Measurements from ENCODE around the gene ZNF827.

The ZNF827 gene

DNA sequence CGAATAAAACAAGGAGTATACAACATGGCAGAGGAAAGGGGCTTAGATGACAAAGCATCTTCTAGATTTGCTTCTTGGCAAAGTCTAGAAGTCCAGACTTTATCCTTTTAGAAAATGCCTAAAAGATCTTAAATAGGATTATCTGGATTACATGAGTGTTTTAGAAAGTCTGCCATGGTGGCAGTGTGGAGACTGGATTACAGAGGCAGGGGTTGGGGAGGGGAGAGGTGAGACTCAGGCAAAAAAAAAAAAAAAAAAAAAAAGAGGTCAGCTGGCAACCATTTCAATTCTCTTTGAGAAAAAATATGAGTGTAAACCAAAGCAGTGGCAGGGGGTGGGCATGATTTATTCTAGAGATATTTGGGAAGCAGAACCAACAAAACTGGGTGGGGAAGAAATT, 17.4 kb downstream of the ZNF827 start:
- Histone ChIP-seq H3K4me3 (replicated peaks; ENCODE audit: low read depth, low read length) (no peak overlapping the region), H3K36me3 (ENCODE audit: control insufficient read depth, insufficient read depth, low read length) (peaks cover 1% of the 10 kb centered on the region), H3K27me3 (replicated peaks; ENCODE audit: control insufficient read depth, insufficient read depth, low read length) (no peaks in the 10 kb centered on the region)
- DNase-seq (ENCODE audit: extremely low read depth, insufficient read length) = no peak
- TF ChIP-seq, protein P1, sequence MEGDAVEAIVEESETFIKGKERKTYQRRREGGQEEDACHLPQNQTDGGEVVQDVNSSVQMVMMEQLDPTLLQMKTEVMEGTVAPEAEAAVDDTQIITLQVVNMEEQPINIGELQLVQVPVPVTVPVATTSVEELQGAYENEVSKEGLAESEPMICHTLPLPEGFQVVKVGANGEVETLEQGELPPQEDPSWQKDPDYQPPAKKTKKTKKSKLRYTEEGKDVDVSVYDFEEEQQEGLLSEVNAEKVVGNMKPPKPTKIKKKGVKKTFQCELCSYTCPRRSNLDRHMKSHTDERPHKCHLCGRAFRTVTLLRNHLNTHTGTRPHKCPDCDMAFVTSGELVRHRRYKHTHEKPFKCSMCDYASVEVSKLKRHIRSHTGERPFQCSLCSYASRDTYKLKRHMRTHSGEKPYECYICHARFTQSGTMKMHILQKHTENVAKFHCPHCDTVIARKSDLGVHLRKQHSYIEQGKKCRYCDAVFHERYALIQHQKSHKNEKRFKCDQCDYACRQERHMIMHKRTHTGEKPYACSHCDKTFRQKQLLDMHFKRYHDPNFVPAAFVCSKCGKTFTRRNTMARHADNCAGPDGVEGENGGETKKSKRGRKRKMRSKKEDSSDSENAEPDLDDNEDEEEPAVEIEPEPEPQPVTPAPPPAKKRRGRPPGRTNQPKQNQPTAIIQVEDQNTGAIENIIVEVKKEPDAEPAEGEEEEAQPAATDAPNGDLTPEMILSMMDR (IDR thresholded peaks at IDR 0.05; ENCODE audit: insufficient read depth, low read length, poor library complexity, severe bottlenecking) = no peak

DNA sequence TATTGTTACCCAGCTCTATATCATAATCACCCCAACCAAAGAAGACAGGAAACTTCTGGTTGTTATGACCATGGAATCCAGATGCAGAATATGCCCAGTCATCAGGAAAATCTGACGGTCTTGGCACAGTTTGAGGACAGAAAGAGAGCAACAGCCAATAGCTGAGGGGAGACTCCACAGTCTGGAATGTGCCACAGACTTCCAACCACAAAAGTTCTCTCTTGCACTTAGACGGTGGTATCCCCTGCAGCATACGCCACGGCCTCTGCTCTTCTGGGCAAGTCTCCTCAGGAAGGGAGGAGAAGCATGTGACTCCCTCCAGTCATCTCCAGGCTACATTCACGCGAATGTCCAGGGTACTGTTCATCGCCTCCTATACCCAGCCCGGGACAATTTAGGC, 18.4 kb downstream of the ZNF827 start:
- H3K4me3 ChIP-seq (replicated peaks; ENCODE audit: low read depth, low read length) = no peak overlapping the region
- no peaks in the 10 kb centered on the region for H3K27me3 ChIP-seq (replicated peaks; ENCODE audit: control insufficient read depth, insufficient read depth, low read length)
- H3K36me3 ChIP-seq (ENCODE audit: control insufficient read depth, insufficient read depth, low read length) = peaks cover 1% of the 10 kb centered on the region
- DNase-seq (ENCODE audit: extremely low read depth, insufficient read length) = no peak
- TF ChIP-seq, protein P1 (IDR thresholded peaks at IDR 0.05; ENCODE audit: insufficient read depth, low read length, poor library complexity, severe bottlenecking) = no peak

DNA sequence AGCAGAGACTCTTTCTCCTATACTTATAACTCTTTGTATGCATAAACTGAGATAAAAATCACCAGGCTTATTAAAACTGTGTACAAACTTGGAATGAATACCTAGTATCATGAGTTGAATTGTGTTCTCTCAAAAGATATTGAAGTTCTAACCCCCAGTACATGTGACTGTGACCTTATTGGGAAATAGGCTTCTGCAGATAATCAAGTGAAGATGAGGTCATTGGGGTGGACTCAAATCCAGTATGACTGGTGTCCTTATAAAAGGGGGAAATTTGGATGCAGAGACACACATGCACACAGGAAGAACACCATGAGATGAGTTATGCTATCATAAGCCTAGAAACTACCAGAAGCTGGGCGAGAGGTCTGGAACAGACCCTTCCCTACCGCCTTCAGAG, 26.2 kb downstream of the ZNF827 start:
- Histone ChIP-seq H3K27me3 (replicated peaks; ENCODE audit: control insufficient read depth, insufficient read depth, low read length) (no peaks in the 10 kb centered on the region), H3K4me3 (replicated peaks; ENCODE audit: low read depth, low read length) (no peak overlapping the region), H3K36me3 (ENCODE audit: control insufficient read depth, insufficient read depth, low read length) (no peaks in the 10 kb centered on the region; the same call in 1 of the 2 replicates)
- TF ChIP-seq, protein P1 (IDR thresholded peaks at IDR 0.05; ENCODE audit: insufficient read depth, low read length, poor library complexity, severe bottlenecking) = no peak
- no peak for DNase-seq (ENCODE audit: extremely low read depth, insufficient read length)

DNA sequence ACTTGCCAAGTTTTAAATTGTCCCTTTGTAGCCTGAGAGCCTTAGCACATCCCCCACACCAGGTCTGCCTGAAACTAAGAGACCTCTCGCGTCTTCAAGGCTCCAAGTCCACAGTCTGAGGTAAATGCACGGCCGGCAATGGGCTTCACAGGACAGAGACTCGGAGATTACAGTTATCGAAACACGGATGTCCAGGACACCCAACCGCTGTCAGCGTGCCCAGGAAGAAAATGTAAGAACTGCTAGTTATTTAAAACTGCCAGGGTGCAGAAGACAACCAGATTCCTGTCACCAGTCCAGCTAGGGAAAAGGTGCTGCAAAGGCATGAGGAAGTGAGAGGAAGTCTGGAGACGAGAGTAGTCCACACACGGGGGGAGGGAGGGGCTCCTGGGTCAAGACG, 28.9 kb downstream of the ZNF827 start:
- DNase-seq (ENCODE audit: extremely low read depth, insufficient read length) = no peak
- Histone ChIP-seq H3K27me3 (replicated peaks; ENCODE audit: control insufficient read depth, insufficient read depth, low read length) (no peaks in the 10 kb centered on the region), H3K4me3 (replicated peaks; ENCODE audit: low read depth, low read length) (no peak overlapping the region), H3K36me3 (ENCODE audit: control insufficient read depth, insufficient read depth, low read length) (no peaks in the 10 kb centered on the region; the same call in 1 of the 2 replicates)
- TF ChIP-seq, protein P1 (IDR thresholded peaks at IDR 0.05; ENCODE audit: insufficient read depth, low read length, poor library complexity, severe bottlenecking) = no peak

DNA sequence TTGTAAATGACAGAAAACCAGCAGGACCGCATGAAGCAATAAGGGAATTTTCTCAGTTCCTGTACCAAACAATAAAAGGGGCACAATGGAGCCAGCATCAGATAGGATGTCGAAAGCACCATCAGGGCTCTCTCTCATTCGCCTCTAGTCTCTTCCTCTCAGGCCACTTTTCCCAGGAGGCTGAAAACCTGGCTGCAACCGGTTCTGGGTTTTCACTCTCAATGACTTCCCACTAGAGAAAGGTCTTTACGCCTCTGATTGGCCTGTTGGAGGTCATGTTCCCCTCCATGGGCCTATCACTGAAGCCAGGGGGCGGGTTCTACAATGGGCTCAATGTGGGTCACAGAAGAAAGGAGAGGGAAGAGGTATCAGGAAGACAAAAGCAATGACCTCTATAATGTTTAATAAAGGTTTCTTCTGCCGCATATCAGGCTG, 29.3 kb downstream of the ZNF827 start:
- no peak for DNase-seq (ENCODE audit: extremely low read depth, insufficient read length)
- H3K4me3 ChIP-seq (replicated peaks; ENCODE audit: low read depth, low read length) = no peak overlapping the region
- no peaks in the 10 kb centered on the region for H3K27me3 ChIP-seq (replicated peaks; ENCODE audit: control insufficient read depth, insufficient read depth, low read length)
- H3K36me3 ChIP-seq (ENCODE audit: control insufficient read depth, insufficient read depth, low read length) = peaks cover 3% of the 10 kb centered on the region; the same call in 1 of the 2 replicates
- TF ChIP-seq, protein P1 (IDR thresholded peaks at IDR 0.05; ENCODE audit: insufficient read depth, low read length, poor library complexity, severe bottlenecking) = no peak

DNA sequence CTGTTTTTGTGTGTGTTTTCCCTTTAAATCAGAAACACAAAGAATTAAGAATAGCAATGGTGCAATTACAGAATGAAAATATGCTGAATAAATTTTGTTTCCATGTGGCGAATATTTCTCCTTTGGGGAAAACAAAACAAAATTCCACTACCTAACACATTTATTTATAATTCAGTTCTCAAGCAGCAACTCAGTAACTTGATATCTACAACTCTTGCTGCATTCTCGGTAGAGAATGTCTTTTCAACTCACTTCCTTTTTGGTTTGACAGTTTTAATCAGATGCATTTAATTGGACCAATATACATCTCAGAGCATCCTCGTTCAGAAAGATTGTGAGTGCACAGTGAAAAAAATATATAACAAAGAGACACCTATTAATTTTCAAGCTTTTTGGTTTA, 30.8 kb downstream of the ZNF827 start:
- DNase-seq (ENCODE audit: extremely low read depth, insufficient read length) = no peak
- Histone ChIP-seq H3K27me3 (replicated peaks; ENCODE audit: control insufficient read depth, insufficient read depth, low read length) (no peaks in the 10 kb centered on the region), H3K36me3 (ENCODE audit: control insufficient read depth, insufficient read depth, low read length) (peaks cover 5% of the 10 kb centered on the region), H3K4me3 (replicated peaks; ENCODE audit: low read depth, low read length) (no peak overlapping the region)
- TF ChIP-seq, protein P1 (IDR thresholded peaks at IDR 0.05; ENCODE audit: insufficient read depth, low read length, poor library complexity, severe bottlenecking) = no peak

Data from GM06990 (cell line).